Measurements from ENCODE around the gene NME2.

GRCh38 chr17:51153210-51154072 lies 12.8 kb upstream of the NME2 start, which contains the start of gene NME1:
- TF ChIP-seq GATA2 (IDR thresholded peaks at IDR 0.05; ENCODE audit: low read depth, low read length) (no peak), GATA3 (IDR thresholded peaks at IDR 0.05; ENCODE audit: low read depth, low read length) (no peak)

Data from SH-SY5Y (cell line).